H1 (cell line): ENCODE results near the gene TSN. TPM values are rescaled to one million over a fixed set of nuclear protein-coding genes. Genes with fewer than 3 reads are reported as not detected.
A peak's percentile ranks its signal among the peaks of the same experiment; 100 is the strongest.
"Not testable (repeated sequence)": the region's sequence is repeated elsewhere in the genome, so short reads cannot be mapped to it uniquely, and the experiment has no call there.

Experiments used
- CTCF ChIA-PET: fragments of 300-600 bp; sonication (Branson Sonifier 250); formaldehyde crosslinking; loops from one replicate; lab custom pipeline; 2021; ENCODE audit not compliant: partially characterized antibody; lab: Charles Lee
- POLR2A ChIA-PET: fragments of 300-600 bp; sonication (Branson Sonifier 250); formaldehyde crosslinking; loops from one replicate; lab custom pipeline; 2021; ENCODE audit warnings: inconsistent platforms; ENCODE audit not compliant: partially characterized antibody; lab: Charles Lee
- DNase-seq, 2 experiments: peaks; one replicate each; pipeline versions ENCODE4 v3.0.0 to v3.0.0-alpha.2; 2010 to 2022; ENCODE audit warnings: low spot score in 2 of 2, low read depth in 1 of 2, mixed read lengths in 1 of 2
- FAIRE-seq: peaks from 2 replicates; lab custom pipeline; 2011; peaks lifted over from hg19 to GRCh38; lab: Jason Lieb, UNC
- H2AFZ ChIP-seq: 2 replicates; pipeline ENCODE4 v1.8.1; 2012; ENCODE audit warnings: low read length, inconsistent platforms
- H2AK5ac ChIP-seq: 2 replicates; pipeline ENCODE4 v1.6.1; 2013; ENCODE audit warnings: low read depth, low read length
- H2BK120ac ChIP-seq: replicated peaks from 2 replicates; pipeline ENCODE3; 2013; ENCODE audit warnings: low read depth, low read length, inconsistent platforms
- H2BK12ac ChIP-seq: 2 replicates; pipeline ENCODE4 v1.6.1; 2013; ENCODE audit warnings: low read depth, low read length
- H2BK15ac ChIP-seq: 2 replicates; pipeline ENCODE4 v1.6.1; 2013; ENCODE audit warnings: low read length
- H2BK20ac ChIP-seq: 2 replicates; pipeline ENCODE4 v1.6.1; 2013; ENCODE audit warnings: low read length
- H2BK5ac ChIP-seq: 2 replicates; pipeline ENCODE4 v1.6.1; 2013; ENCODE audit warnings: low read depth, low read length
- H3K14ac ChIP-seq: 2 replicates; pipeline ENCODE4 v1.6.1; 2013; ENCODE audit warnings: inconsistent platforms; ENCODE audit not compliant: insufficient read length
- H3K18ac ChIP-seq: 2 replicates; pipeline ENCODE4 v1.6.1; 2013; ENCODE audit warnings: low read length; ENCODE audit errors: extremely low read depth
- H3K23ac ChIP-seq: 2 replicates; pipeline ENCODE4 v1.6.1; 2013; ENCODE audit warnings: inconsistent platforms; ENCODE audit not compliant: insufficient read length
- H3K23me2 ChIP-seq: 2 replicates; pipeline ENCODE4 v1.6.1; 2013; ENCODE audit warnings: low read depth, low read length
- H3K27ac ChIP-seq: 2 replicates; pipeline ENCODE4 v1.6.1; 2011; ENCODE audit warnings: low read depth, low read length, inconsistent platforms
- H3K27me3 ChIP-seq, 4 experiments: replicated peaks in 1 of 4; 1 replicate in 1 of 4; 2 replicates in 3 of 4; pipeline versions ENCODE4 v1.6.1 to v1.8.1; 2011 to 2013; ENCODE audit warnings: low read length in 3 of 4, mild to moderate bottlenecking in 3 of 4, inconsistent platforms in 2 of 4, mixed read lengths in 2 of 4, moderate library complexity in 1 of 4; ENCODE audit not compliant: control insufficient read depth in 3 of 4, insufficient read depth in 3 of 4; ENCODE audit errors: extremely low read depth in 1 of 4
- H3K36me3 ChIP-seq, 4 experiments: 2 replicates each; pipeline versions ENCODE4 v1.6.1 to v1.8.1; 2011 to 2013; ENCODE audit warnings: mild to moderate bottlenecking in 4 of 4, low read length in 3 of 4, moderate library complexity in 2 of 4, control low read depth in 1 of 4, inconsistent platforms in 1 of 4; ENCODE audit not compliant: insufficient read depth in 4 of 4, control insufficient read depth in 2 of 4
- H3K4ac ChIP-seq: replicated peaks from 2 replicates; pipeline ENCODE3; 2013; ENCODE audit warnings: low read length, low read depth, mixed read lengths, inconsistent platforms; ENCODE audit not compliant: insufficient read length
- H3K4me1 ChIP-seq, 4 experiments: replicated peaks in 1 of 4; 1 replicate in 1 of 4; 2 replicates in 3 of 4; pipeline versions ENCODE4 v1.6.1 to v1.8.1; 2011 to 2013; ENCODE audit warnings: low read length in 3 of 4, inconsistent platforms in 2 of 4, mixed read lengths in 1 of 4; ENCODE audit not compliant: insufficient read depth in 4 of 4, control insufficient read depth in 3 of 4
- H3K4me2 ChIP-seq, 2 experiments: 2 replicates each; pipeline versions ENCODE4 v1.6.1 to v1.8.1; 2011 to 2013; ENCODE audit warnings: low read depth in 2 of 2, low read length in 2 of 2, control low read depth in 1 of 2, inconsistent platforms in 1 of 2, mild to moderate bottlenecking in 1 of 2; ENCODE audit not compliant: insufficient read depth in 1 of 2
- H3K4me3 ChIP-seq, 4 experiments: fragments of 200-600, 300-600 bp in 1 of 4; sonication (generic), shearing (Covaris generic), sonication (Bioruptor Twin) in 1 of 4; 2 replicates each; pipeline versions ENCODE4 v1.5.1 to v1.8.1; 2011 to 2016; ENCODE audit warnings: low read length in 4 of 4, low read depth in 3 of 4, control low read depth in 2 of 4, inconsistent platforms in 2 of 4, mild to moderate bottlenecking in 2 of 4, mixed read lengths in 1 of 4, moderate library complexity in 1 of 4; ENCODE audit not compliant: insufficient read depth in 2 of 4; ENCODE audit errors: extremely low read depth in 1 of 4
- H3K56ac ChIP-seq: replicated peaks from 2 replicates; pipeline ENCODE3; 2013; ENCODE audit warnings: low read depth, mild to moderate bottlenecking, mixed read lengths, low read length, inconsistent platforms; ENCODE audit not compliant: insufficient read length
- H3K79me1 ChIP-seq: 2 replicates; pipeline ENCODE4 v1.6.1; 2013; ENCODE audit warnings: low read depth, low read length, control low read depth
- H3K79me2 ChIP-seq, 2 experiments: 2 replicates each; pipeline versions ENCODE4 v1.6.1 to v1.8.1; 2012 to 2013; ENCODE audit warnings: low read length in 2 of 2, mild to moderate bottlenecking in 2 of 2, inconsistent platforms in 1 of 2; ENCODE audit not compliant: insufficient read depth in 2 of 2, control insufficient read depth in 1 of 2
- H3K9ac ChIP-seq, 4 experiments: replicated peaks in 1 of 4; 1 replicate in 1 of 4; 2 replicates in 3 of 4; pipeline versions ENCODE4 v1.6.1 to v1.8.1; 2011 to 2013; ENCODE audit warnings: low read depth in 3 of 4, low read length in 3 of 4, control low read depth in 2 of 4, mild to moderate bottlenecking in 2 of 4, moderate library complexity in 2 of 4, inconsistent platforms in 1 of 4; ENCODE audit errors: extremely low read depth in 1 of 4
- H3K9me3 ChIP-seq, 2 experiments: 2 replicates each; pipeline versions ENCODE4 v1.6.1 to v1.8.1; 2012 to 2013; ENCODE audit warnings: mild to moderate bottlenecking in 2 of 2, moderate library complexity in 2 of 2, control low read depth in 1 of 2, inconsistent platforms in 1 of 2, low read depth in 1 of 2, low read length in 1 of 2, mixed read lengths in 1 of 2; ENCODE audit not compliant: insufficient read depth in 2 of 2
- H4K20me1 ChIP-seq, 2 experiments: replicated peaks in 1 of 2; 2 replicates each; pipeline versions ENCODE3 to v1.8.1; 2011 to 2013; ENCODE audit warnings: inconsistent platforms in 2 of 2, low read length in 2 of 2, mild to moderate bottlenecking in 1 of 2; ENCODE audit not compliant: insufficient read depth in 2 of 2, control insufficient read depth in 1 of 2
- H4K5ac ChIP-seq: 2 replicates; pipeline ENCODE4 v1.6.1; 2013; ENCODE audit warnings: low read length, low read depth, mixed read lengths, inconsistent platforms; ENCODE audit not compliant: insufficient read length
- H4K8ac ChIP-seq: 2 replicates; pipeline ENCODE4 v1.8.0; 2013; ENCODE audit warnings: mild to moderate bottlenecking, moderate library complexity, low read length, inconsistent platforms; ENCODE audit not compliant: insufficient read depth; ENCODE audit errors: extremely low read depth
- H4K91ac ChIP-seq: replicated peaks from 2 replicates; pipeline ENCODE3; 2013; ENCODE audit warnings: low read length, mixed read lengths, inconsistent platforms; ENCODE audit not compliant: insufficient read length
- E2F6 ChIP-seq: IDR thresholded peaks from 2 replicates; pipeline ENCODE4 v1.6.1; 2012; ENCODE audit warnings: inconsistent platforms
- WGBS, 2 experiments: shearing (Covaris generic) in 1 of 2; methylation state at CpG; one replicate each; pipeline versions ENCODE4 v1.1.6 to v1.1.7; 2013 to 2015; ENCODE audit warnings: low lambda C conversion rate in 2 of 2, mixed read lengths in 2 of 2, inconsistent platforms in 1 of 2, low coverage in 1 of 2, missing lambda C conversion rate in 1 of 2; ENCODE audit not compliant: insufficient replicate concordance in 2 of 2, insufficient coverage in 1 of 2, insufficient read length in 1 of 2; ENCODE audit errors: extremely low coverage in 1 of 2, missing lambda C conversion rate in 1 of 2; 5-methylcytosine and 5-hydroxymethylcytosine counted together
- polyA plus RNA-seq, 7 experiments: library from polyadenylated mRNA; depleted of rRNA in 3 of 7; stranded (reverse) in 5 of 7; unstranded in 2 of 7; fragments of >200 nt in 5 of 7; fragments of 200-250 nt in 2 of 7; gene quantifications; 1 replicate in 5 of 7; 2 replicates in 1 of 7; 4 replicates in 1 of 7; pipeline versions ENCODE4 v1.2.1 to v1.2.3, GENCODE V29; 2011 to 2013; ENCODE audit warnings: missing spikeins in 2 of 7, mixed read lengths in 2 of 7
- total RNA-seq: library from RNA; stranded (reverse); fragmentation: NEBNext Ultra II Directional; extraction: Animal tissue kit (Norgen Biotek cat#: 25700); gene quantifications from 2 replicates; pipeline ENCODE4 v1.2.1, GENCODE V29; 2021
- TF ChIP-seq, protein P1 (sequence below): IDR thresholded peaks from 2 replicates; pipeline ENCODE4 v1.6.1; 2012; ENCODE audit warnings: inconsistent platforms

The TSN gene
- total and polyA plus RNA-seq, 2 of the 8 experiments (the other 6 are each of a cell fraction or from before 2014, with no cell fraction given) = 44.4 to 96.1 TPM

GRCh38 chr2:121813083-121813482 is 57.6 kb downstream of the TSN start:
- H3K9me3 ChIP-seq, DNase-seq, POLR2A ChIA-PET, H3K56ac ChIP-seq, FAIRE-seq, H3K4ac ChIP-seq, H3K14ac ChIP-seq, H4K5ac ChIP-seq, H3K9ac ChIP-seq, H3K18ac ChIP-seq, H3K79me1 ChIP-seq, H3K27ac ChIP-seq, H2BK5ac ChIP-seq, H2AK5ac ChIP-seq, H4K20me1 ChIP-seq, H2AFZ ChIP-seq: not testable (repeated sequence)
- WGBS, 2 experiments = 68% methylated on average over 3 of the region's 3 CpGs; no CpG with 5 or more reads in 1 of the 2 experiments
- CTCF ChIA-PET = interaction anchor here (0.8 to 3.8 kb wide), 6 partner anchors 9 to 151 kb away, joined by 3 to 24 read pairs (median 4); no protein-coding TSS in a partner anchor
- TF ChIP-seq, protein P1, sequence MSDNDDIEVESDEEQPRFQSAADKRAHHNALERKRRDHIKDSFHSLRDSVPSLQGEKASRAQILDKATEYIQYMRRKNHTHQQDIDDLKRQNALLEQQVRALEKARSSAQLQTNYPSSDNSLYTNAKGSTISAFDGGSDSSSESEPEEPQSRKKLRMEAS = peak; percentile 67
- TF ChIP-seq E2F6 = peak; percentile 52; the same call in 1 of the 2 replicates
- TF ChIP-seq, all 59 proteins: peak for 2; not testable (repeated sequence) for 57
- H3K23ac ChIP-seq, H2BK15ac ChIP-seq, H3K79me2 ChIP-seq, H4K8ac ChIP-seq, H4K91ac ChIP-seq, H2BK12ac ChIP-seq, H3K36me3 ChIP-seq, H2BK20ac ChIP-seq, H3K4me3 ChIP-seq, H3K23me2 ChIP-seq, H3K4me1 ChIP-seq, H3K27me3 ChIP-seq, H2BK120ac ChIP-seq, H3K4me2 ChIP-seq: not testable (repeated sequence)
